ENCODE results near the gene SEPHS1.

- TF ChIP-seq POLR2AphosphoS5 (IDR thresholded peaks at IDR 0.05) (no peak), CTCF (IDR thresholded peaks at IDR 0.05) (no peak), EP300 (IDR thresholded peaks at IDR 0.05) (no peak)
These were observed 76.4 kb downstream of the SEPHS1 start for GRCh38 chr10:13271552-13272163.

Measured in sigmoid colon (tissue), 4 donors.